Smooth muscle cell (in vitro differentiated cells): ENCODE data around the gene KIF6. TPM values are rescaled to one million over a fixed set of nuclear protein-coding genes. Genes with fewer than 3 reads are reported as not detected.

Experiments
- DNase-seq: peaks from one replicate; lab custom pipeline; 2025; ENCODE audit not compliant: unreplicated experiment; lab: John Stamatoyannopoulos, UW
- H2AFZ ChIP-seq: fragments of 200-600 bp; sonication (generic); 2 replicates; pipeline ENCODE4 v1.6.0; 2016; ENCODE audit warnings: antibody characterized with exemption, low read depth, mild to moderate bottlenecking
- H3F3A ChIP-seq: fragments of 200-600 bp; sonication (generic); 2 replicates; pipeline ENCODE4 v1.6.0; 2017; ENCODE audit warnings: antibody characterized with exemption, low read depth
- H3K27ac ChIP-seq: fragments of 200-600 bp; sonication (generic); 2 replicates; pipeline ENCODE4 v1.5.1; 2016; ENCODE audit warnings: low read depth, mild to moderate bottlenecking
- H3K27me3 ChIP-seq: fragments of 200-600 bp; sonication (generic); 2 replicates; pipeline ENCODE4 v1.6.1; 2016; ENCODE audit warnings: low read depth, mild to moderate bottlenecking
- H3K36me3 ChIP-seq: fragments of 200-600 bp; sonication (generic); 2 replicates; pipeline ENCODE4 v1.5.1; 2016; ENCODE audit warnings: low read depth
- H3K4me1 ChIP-seq: fragments of 200-600 bp; sonication (generic); 2 replicates; pipeline ENCODE4 v1.5.1; 2016; ENCODE audit warnings: low read depth
- H3K4me2 ChIP-seq: fragments of 200-600 bp; sonication (generic); 2 replicates; pipeline ENCODE4 v1.6.0; 2016; ENCODE audit warnings: mild to moderate bottlenecking
- H3K4me3 ChIP-seq: fragments of 200-600 bp; sonication (generic); 2 replicates; pipeline ENCODE4 v1.5.1; 2016; ENCODE audit warnings: mild to moderate bottlenecking
- H3K79me2 ChIP-seq: fragments of 200-600 bp; sonication (generic); 2 replicates; pipeline ENCODE4 v1.6.0; 2016; ENCODE audit warnings: low read depth, mild to moderate bottlenecking
- H3K9ac ChIP-seq: fragments of 200-600 bp; sonication (generic); 2 replicates; pipeline ENCODE4 v1.6.0; 2016; ENCODE audit warnings: low read depth
- H3K9me3 ChIP-seq: fragments of 200-600 bp; sonication (generic); replicated peaks from 2 replicates; pipeline ENCODE4 v1.5.1; 2016; ENCODE audit warnings: low read depth
- H4K20me1 ChIP-seq: fragments of 200-600 bp; sonication (generic); 2 replicates; pipeline ENCODE4 v1.6.0; 2016; ENCODE audit warnings: low read depth
- WGBS: methylation state at CpG from one replicate; pipeline ENCODE4 v1.1.7; 2016; ENCODE audit warnings: low lambda C conversion rate; 5-methylcytosine and 5-hydroxymethylcytosine counted together
- polyA plus RNA-seq: library from polyadenylated mRNA; unstranded; fragments of >200 nt; fragmentation: Nextera tagmentation; extraction: Ambion mirVana; gene quantifications from 2 replicates; pipeline ENCODE4 v1.2.1, GENCODE V29; 2016
- total RNA-seq: library from RNA; depleted of rRNA; stranded (reverse); fragments of >200 nt; gene quantifications from 2 replicates; pipeline ENCODE4 v1.2.3, GENCODE V29; 2014
- TF ChIP-seq, protein P1 (sequence below): fragments of 200-600 bp; sonication (generic); IDR thresholded peaks from 2 replicates; pipeline ENCODE4 v1.5.1; 2017; ENCODE audit warnings: borderline replicate concordance, mild to moderate bottlenecking, antibody characterized with exemption; ENCODE audit not compliant: insufficient read depth, poor library complexity, severe bottlenecking

Gene KIF6
- total and polyA plus RNA-seq, 2 experiments from 2014 or later = 1.1 to 1.5 TPM

DNA sequence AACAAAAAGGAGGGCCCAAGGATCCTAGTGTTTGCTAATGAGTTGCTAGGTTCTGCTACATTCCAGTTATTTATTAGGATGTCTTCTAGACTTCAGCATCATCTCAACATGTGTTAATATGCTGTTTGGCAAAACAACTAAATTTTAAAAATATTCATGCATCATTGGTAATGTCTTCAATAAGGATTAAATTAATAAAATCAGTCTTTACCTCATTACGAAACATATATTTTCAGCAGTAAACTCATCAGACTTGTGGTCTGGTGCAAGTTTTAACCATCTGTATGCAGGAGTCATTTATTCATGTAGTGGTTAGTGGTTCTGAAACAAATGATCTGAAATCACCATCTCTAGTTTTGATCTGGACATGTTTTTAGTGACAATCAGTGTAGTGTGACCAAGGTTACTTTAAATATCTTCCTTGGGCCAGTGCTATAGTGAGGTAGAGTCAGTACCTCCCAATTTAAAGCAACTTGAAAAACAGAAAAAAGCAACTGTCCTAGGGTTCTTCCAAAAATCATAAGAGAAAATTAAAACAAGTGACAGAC is 317.7 kb downstream of the KIF6 start:
- H3K79me2 ChIP-seq = no peaks in the 10 kb centered on the region
- TF ChIP-seq, protein P1, sequence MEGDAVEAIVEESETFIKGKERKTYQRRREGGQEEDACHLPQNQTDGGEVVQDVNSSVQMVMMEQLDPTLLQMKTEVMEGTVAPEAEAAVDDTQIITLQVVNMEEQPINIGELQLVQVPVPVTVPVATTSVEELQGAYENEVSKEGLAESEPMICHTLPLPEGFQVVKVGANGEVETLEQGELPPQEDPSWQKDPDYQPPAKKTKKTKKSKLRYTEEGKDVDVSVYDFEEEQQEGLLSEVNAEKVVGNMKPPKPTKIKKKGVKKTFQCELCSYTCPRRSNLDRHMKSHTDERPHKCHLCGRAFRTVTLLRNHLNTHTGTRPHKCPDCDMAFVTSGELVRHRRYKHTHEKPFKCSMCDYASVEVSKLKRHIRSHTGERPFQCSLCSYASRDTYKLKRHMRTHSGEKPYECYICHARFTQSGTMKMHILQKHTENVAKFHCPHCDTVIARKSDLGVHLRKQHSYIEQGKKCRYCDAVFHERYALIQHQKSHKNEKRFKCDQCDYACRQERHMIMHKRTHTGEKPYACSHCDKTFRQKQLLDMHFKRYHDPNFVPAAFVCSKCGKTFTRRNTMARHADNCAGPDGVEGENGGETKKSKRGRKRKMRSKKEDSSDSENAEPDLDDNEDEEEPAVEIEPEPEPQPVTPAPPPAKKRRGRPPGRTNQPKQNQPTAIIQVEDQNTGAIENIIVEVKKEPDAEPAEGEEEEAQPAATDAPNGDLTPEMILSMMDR = no peak
- no peaks in the 10 kb centered on the region for H3K4me1 ChIP-seq
- no peaks in the 10 kb centered on the region for H3F3A ChIP-seq
- H4K20me1 ChIP-seq = no peaks in the 10 kb centered on the region
- WGBS = 97% methylated on average over 1 of the region's 1 CpG
- DNase-seq = no peak
- H3K36me3 ChIP-seq = no peaks in the 10 kb centered on the region
- H3K9ac ChIP-seq = no peak overlapping the region
- H2AFZ ChIP-seq = no peak overlapping the region
- H3K4me3 ChIP-seq = no peak overlapping the region
- no peak overlapping the region for H3K4me2 ChIP-seq
- H3K27ac ChIP-seq = no peak overlapping the region
- H3K27me3 ChIP-seq = no peaks in the 10 kb centered on the region
- no peaks in the 10 kb centered on the region for H3K9me3 ChIP-seq

DNA sequence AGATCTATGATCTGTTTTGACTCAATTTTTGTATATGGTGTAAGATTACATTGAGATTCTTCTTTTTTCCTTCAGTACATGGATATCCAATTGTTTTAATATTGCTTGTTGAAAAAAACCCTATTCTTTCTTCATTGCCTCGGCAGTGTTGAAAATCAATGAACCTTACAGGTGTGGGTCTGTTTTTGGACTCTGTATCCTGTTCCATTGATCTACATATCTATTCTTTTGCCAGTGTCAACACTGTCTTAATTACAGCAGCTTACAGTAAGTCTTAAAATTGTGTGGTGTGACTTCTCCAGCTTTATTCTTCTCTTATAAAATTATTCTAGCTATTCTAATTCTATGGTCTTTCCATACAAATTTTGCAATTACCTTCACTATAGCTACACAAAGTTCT is 320.9 kb downstream of the KIF6 start:
- Histone ChIP-seq H3K79me2 (no peaks in the 10 kb centered on the region), H3K36me3 (no peaks in the 10 kb centered on the region), H3K9ac (no peak overlapping the region), H3F3A (no peaks in the 10 kb centered on the region), H3K27me3 (no peaks in the 10 kb centered on the region), H2AFZ (no peak overlapping the region), H3K27ac (no peak overlapping the region), H3K4me3 (no peak overlapping the region), H4K20me1 (no peaks in the 10 kb centered on the region), H3K4me2 (no peak overlapping the region), H3K9me3 (no peaks in the 10 kb centered on the region), H3K4me1 (no peaks in the 10 kb centered on the region)
- TF ChIP-seq, protein P1 = no peak
- WGBS = 97% methylated on average over 1 of the region's 1 CpG
- no peak for DNase-seq

DNA sequence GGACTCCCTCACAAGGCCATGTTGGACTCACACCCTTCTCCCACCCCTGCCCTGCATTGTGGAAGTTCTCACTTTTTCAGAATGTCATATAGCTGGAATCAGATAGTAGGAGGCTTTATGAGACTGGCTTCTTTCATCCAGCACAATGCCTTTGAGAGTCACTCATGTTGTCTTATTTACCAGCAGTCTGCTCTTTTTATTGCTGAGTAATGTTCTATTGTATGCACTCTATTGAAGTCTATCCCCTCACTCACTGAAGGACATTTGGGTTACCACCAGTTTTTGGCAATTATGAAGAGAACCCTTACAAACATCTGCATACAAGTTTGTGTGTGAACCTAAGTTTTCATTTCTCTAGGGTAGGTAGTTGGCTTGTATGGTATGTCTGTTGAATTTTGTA is 321.9 kb downstream of the KIF6 start:
- Histone ChIP-seq H2AFZ (no peak overlapping the region), H3K27ac (no peak overlapping the region), H3K4me2 (no peak overlapping the region), H3F3A (no peaks in the 10 kb centered on the region), H3K9me3 (no peaks in the 10 kb centered on the region), H4K20me1 (no peaks in the 10 kb centered on the region), H3K4me1 (no peaks in the 10 kb centered on the region), H3K36me3 (no peaks in the 10 kb centered on the region), H3K79me2 (no peaks in the 10 kb centered on the region), H3K9ac (no peak overlapping the region), H3K27me3 (no peaks in the 10 kb centered on the region), H3K4me3 (no peak overlapping the region)
- no peak for DNase-seq
- TF ChIP-seq, protein P1 = no peak

DNA sequence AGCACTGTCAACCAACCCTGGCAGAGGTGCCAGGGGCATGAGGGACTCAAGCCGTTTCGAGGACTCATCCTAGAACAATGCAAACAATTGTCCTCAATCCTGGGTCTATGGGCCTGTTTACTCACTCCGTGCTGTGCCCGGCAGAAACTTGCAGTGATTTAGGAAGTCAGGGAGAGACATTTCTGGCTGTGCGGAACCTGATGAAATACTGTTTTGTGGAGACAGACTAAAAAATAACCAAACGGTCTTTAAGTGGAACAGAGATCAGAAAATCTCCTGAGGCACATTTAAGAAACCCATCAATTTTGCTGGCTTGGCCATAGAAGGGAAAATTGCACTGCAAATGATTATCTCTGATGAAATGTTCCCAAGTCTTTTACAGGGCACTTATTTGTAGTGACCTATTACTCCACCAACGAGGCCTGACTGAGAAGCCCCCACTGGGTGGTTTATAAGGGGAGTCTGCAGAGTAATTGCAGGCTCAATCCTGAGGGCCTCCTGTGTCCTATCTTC is 322.9 kb downstream of the KIF6 start:
- no peaks in the 10 kb centered on the region for H3K27me3 ChIP-seq
- H3K27ac ChIP-seq = no peak overlapping the region
- H3K4me2 ChIP-seq = no peak overlapping the region
- no peaks in the 10 kb centered on the region for H3K4me1 ChIP-seq
- no peaks in the 10 kb centered on the region for H3K36me3 ChIP-seq
- WGBS = 79% methylated on average over 7 of the region's 7 CpGs
- H2AFZ ChIP-seq = no peak overlapping the region
- DNase-seq = no peak
- H3K4me3 ChIP-seq = no peak overlapping the region
- H3F3A ChIP-seq = no peaks in the 10 kb centered on the region
- no peaks in the 10 kb centered on the region for H3K79me2 ChIP-seq
- no peaks in the 10 kb centered on the region for H4K20me1 ChIP-seq
- H3K9me3 ChIP-seq = no peaks in the 10 kb centered on the region
- TF ChIP-seq, protein P1 = no peak
- no peak overlapping the region for H3K9ac ChIP-seq
